ENCODE data around the gene SMG6. TPM values are rescaled to one million over a fixed set of nuclear protein-coding genes. Genes with fewer than 3 reads are reported as not detected.

The SMG6 gene
- total RNA-seq, 1 donor from 2014 or later: 28.8 TPM

DNA sequence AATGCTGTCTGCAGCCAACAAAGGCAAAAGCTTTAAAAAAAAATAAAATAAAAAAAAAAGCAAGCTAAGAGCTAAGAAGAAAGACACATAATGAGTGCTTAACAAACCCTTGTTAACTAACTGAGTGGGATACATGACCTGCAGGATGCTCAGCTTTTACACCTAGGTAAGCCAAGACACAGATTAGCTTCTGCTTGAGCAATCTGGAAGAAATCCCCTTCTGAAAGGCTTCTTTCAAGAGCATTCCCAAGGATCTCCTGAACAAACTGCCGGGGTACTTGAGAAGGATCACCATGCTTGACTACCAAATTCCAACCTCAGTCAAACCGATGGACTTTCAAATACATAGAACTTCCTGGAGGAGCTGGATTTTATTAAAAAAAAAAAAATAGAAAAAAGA is 92.9 kb downstream of the SMG6 start:
- no peak overlapping the region for H3K4me3 ChIP-seq
- H3K27me3 ChIP-seq: no peaks in the 10 kb centered on the region
- H3K9me3 ChIP-seq: no peaks in the 10 kb centered on the region
- no peak for TF ChIP-seq CTCF (IDR thresholded peaks at IDR 0.05)
- peaks cover 33% of the 10 kb centered on the region for H3K4me1 ChIP-seq
- H3K36me3 ChIP-seq: no peaks in the 10 kb centered on the region
- ATAC-seq: no peak
- intact Hi-C loops (cut with DNase I): no loop called here
- H3K27ac ChIP-seq: no peak overlapping the region
- no peak for DNase-seq

- H3K27me3 ChIP-seq: no peaks in the 10 kb centered on the region
- intact Hi-C loops (cut with DNase I): no loop called here
- ATAC-seq: no peak
- H3K4me1 ChIP-seq: peaks cover 5% of the 10 kb centered on the region
- TF ChIP-seq CTCF (IDR thresholded peaks at IDR 0.05): no peak
- H3K4me3 ChIP-seq: no peak overlapping the region
- no peak for DNase-seq
- H3K36me3 ChIP-seq: no peaks in the 10 kb centered on the region
- no peaks in the 10 kb centered on the region for H3K9me3 ChIP-seq
- H3K27ac ChIP-seq: no peak overlapping the region
These were observed 95.6 kb downstream of the SMG6 start for GRCh38 chr17:2207815-2208515.

DNA sequence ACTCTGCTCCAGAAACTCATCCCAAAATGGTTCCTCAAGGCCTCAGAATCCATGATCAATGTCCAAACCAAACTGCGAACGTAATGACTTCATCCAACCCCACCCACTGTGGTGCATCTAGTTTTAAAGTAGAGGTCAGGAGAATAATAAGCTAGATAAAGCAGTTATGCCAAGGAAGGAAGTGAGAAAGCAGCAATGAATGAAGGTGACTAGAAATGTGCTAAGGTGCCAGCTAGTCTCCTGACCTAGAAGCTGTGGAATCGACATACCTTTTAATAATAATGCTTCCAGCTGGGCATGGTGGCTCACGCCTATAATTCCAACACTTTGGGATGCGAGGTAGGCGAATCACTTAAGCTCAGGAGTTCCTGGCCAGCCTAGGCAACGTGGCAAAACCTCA is 99.2 kb downstream of the SMG6 start:
- H3K4me3 ChIP-seq: no peak overlapping the region
- H3K27me3 ChIP-seq: no peaks in the 10 kb centered on the region
- H3K36me3 ChIP-seq: no peaks in the 10 kb centered on the region
- ATAC-seq (no peak), DNase-seq (no peak)
- H3K27ac ChIP-seq: no peak overlapping the region
- H3K9me3 ChIP-seq: no peaks in the 10 kb centered on the region
- intact Hi-C loops (cut with DNase I): no loop called here
- no peak for TF ChIP-seq CTCF (IDR thresholded peaks at IDR 0.05)
- H3K4me1 ChIP-seq: no peaks in the 10 kb centered on the region

- no peaks in the 10 kb centered on the region for H3K9me3 ChIP-seq
- TF ChIP-seq CTCF (IDR thresholded peaks at IDR 0.05): no peak
- H3K4me1 ChIP-seq: no peaks in the 10 kb centered on the region
- ATAC-seq (no peak), DNase-seq (no peak)
- no peaks in the 10 kb centered on the region for H3K36me3 ChIP-seq
- H3K4me3 ChIP-seq: no peak overlapping the region
- H3K27ac ChIP-seq: no peak overlapping the region
- intact Hi-C loops (cut with DNase I): no loop called here
- no peaks in the 10 kb centered on the region for H3K27me3 ChIP-seq
These were observed 99.8 kb downstream of the SMG6 start for GRCh38 chr17:2203818-2204217.

GRCh38 chr17:2202996-2203575 is 100.5 kb downstream of the SMG6 start:
- ATAC-seq (no peak), DNase-seq (no peak)
- Histone ChIP-seq H3K4me3 (no peak overlapping the region), H3K36me3 (no peaks in the 10 kb centered on the region), H3K27ac (no peak overlapping the region), H3K27me3 (no peaks in the 10 kb centered on the region), H3K9me3 (no peaks in the 10 kb centered on the region), H3K4me1 (no peaks in the 10 kb centered on the region)
- TF ChIP-seq CTCF (IDR thresholded peaks at IDR 0.05): no peak
- intact Hi-C loops (cut with DNase I): no loop called here
